Eye (tissue), 1 donor: Measurements from ENCODE around the gene METTL25B.

Source experiments
- DNase-seq: peaks from one replicate; pipeline ENCODE4 v3.0.0-alpha.2; 2015

METTL25B gene

GRCh38 chr1:156703336-156703735 is 24.9 kb upstream of the METTL25B start:
- DNase-seq = no peak

GRCh38 chr1:156703741-156704140 is 24.5 kb upstream of the METTL25B start:
- peak; percentile 53 for DNase-seq

GRCh38 chr1:156704166-156704711 is 24.0 kb upstream of the METTL25B start:
- peak; percentile 39 for DNase-seq

- DNase-seq = peak; percentile 66
These were observed 23.3 kb upstream of the METTL25B start for GRCh38 chr1:156704930-156705320.

- peak; percentile 85 for DNase-seq
These were observed 22.9 kb upstream of the METTL25B start, which contains the start of gene CRABP2 for GRCh38 chr1:156705321-156705917. CRABP2 (minus strand) TSS chr1:156705583; CDS start chr1:156705446, 137 bp downstream.

- DNase-seq = peak; percentile 95
These were observed 22.2 kb upstream of the METTL25B start for GRCh38 chr1:156705918-156706656.

- DNase-seq = peak; percentile 86
These were observed 21.4 kb upstream of the METTL25B start for GRCh38 chr1:156706657-156707416.

- DNase-seq = peak; percentile 89
These were observed 20.7 kb upstream of the METTL25B start for GRCh38 chr1:156707417-156708217.

- peak; percentile 85 for DNase-seq
These were observed 20.0 kb upstream of the METTL25B start for GRCh38 chr1:156708218-156708661.

- peak; percentile 41 for DNase-seq
These were observed 19.2 kb upstream of the METTL25B start for GRCh38 chr1:156709031-156709430.

- DNase-seq = peak; percentile 61
These were observed 18.3 kb upstream of the METTL25B start for GRCh38 chr1:156709757-156710489.

GRCh38 chr1:156711011-156711817 is 17.1 kb upstream of the METTL25B start:
- DNase-seq = peak; percentile 39

GRCh38 chr1:156712626-156713025 is 15.6 kb upstream of the METTL25B start:
- DNase-seq = no peak

- DNase-seq = no peak
These were observed 13.4 kb upstream of the METTL25B start for GRCh38 chr1:156714830-156715229.

GRCh38 chr1:156717351-156717750 is 10.9 kb upstream of the METTL25B start:
- DNase-seq = peak; percentile 52

- no peak for DNase-seq
These were observed 7.1 kb upstream of the METTL25B start for GRCh38 chr1:156721131-156721530.

GRCh38 chr1:156721535-156721934 is 6.7 kb upstream of the METTL25B start:
- no peak for DNase-seq

- peak; percentile 95 for DNase-seq
These were observed 2.5 kb upstream of the METTL25B start for GRCh38 chr1:156725683-156726280.

- peak; percentile 57 for DNase-seq
These were observed 1.6 kb upstream of the METTL25B start for GRCh38 chr1:156726549-156727226.

GRCh38 chr1:156727492-156727891 is 777 bp upstream of the METTL25B start:
- DNase-seq = no peak
